ENCODE measurements around the gene WDR7.

WDR7 gene

DNA sequence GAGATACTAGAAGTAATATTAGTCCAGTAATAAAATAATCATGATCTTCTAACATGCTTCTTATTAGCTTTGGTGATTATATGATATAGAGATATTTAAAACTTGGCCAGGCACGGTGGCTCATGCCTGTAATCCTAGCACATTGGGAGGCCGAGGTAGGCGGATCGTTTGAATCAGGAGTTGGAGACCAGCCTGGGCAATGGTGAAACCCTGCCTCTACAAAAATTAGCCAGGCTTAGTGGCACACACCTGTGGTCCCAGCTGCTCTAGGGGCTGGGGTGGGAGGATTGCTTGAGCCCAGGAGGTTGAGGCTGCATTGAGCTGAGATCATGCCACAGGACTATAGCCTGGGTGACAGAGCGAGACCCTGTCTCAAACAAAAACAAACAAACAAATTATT, 87.0 kb downstream of the WDR7 start:
- Histone ChIP-seq H3K4me1 (ENCODE audit: control insufficient read depth, insufficient read depth, low read length) (no peaks in the 10 kb centered on the region), H3K27me3 (ENCODE audit: control insufficient read depth, insufficient read depth, low read length) (no peaks in the 10 kb centered on the region), H3K9me3 (ENCODE audit: control insufficient read depth, low read length) (no peaks in the 10 kb centered on the region), H3K9ac (ENCODE audit: low read length) (no peak overlapping the region), H3K4me3 (ENCODE audit: low read length) (no peak overlapping the region), H3K36me3 (ENCODE audit: control insufficient read depth, insufficient read depth, low read length) (no peaks in the 10 kb centered on the region)

DNA sequence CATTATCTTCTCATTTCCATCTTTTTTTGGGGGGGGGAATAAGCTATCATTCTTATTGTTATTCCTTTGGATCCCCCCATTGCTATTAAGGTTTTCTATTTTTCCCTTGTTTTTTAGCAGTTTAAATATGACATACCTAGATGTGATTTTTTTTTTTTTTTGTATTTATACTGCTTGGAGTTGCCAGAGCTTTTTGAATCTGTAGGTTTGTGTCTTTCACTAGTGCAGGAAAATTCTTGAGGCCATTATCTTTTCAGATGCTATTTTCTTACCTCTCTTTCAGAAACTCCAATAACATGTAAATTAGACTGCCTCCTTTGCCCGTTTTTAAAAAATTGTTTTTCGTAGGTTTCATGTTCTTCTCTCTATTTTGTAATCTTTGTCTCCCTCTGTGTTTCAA, 88.6 kb downstream of the WDR7 start:
- no peaks in the 10 kb centered on the region for H3K27me3 ChIP-seq (ENCODE audit: control insufficient read depth, insufficient read depth, low read length)

DNA sequence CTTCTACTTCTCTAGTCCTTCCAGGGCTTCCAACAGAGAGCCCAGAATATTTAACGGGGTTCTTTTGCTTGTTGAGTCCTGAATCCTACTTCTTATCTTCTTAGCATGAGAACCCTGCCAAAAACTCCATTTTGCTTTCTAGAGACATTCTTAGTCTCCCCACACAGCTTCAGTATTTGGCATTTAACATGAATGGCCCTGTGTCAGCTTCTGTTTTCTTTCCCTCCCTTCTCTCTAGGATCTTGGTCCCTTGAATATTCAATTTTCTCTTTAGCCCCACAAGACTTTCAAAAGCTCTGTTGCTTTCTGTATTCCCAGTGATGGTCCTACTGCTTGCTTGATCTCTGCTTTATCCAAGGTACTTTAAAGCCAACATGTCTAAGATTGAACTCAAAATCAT, 89.5 kb downstream of the WDR7 start:
- Histone ChIP-seq H3K4me3 (ENCODE audit: low read length) (no peak overlapping the region), H3K9ac (ENCODE audit: low read length) (no peak overlapping the region), H3K9me3 (ENCODE audit: control insufficient read depth, low read length) (no peaks in the 10 kb centered on the region), H3K4me1 (ENCODE audit: control insufficient read depth, insufficient read depth, low read length) (no peaks in the 10 kb centered on the region), H3K27me3 (ENCODE audit: control insufficient read depth, insufficient read depth, low read length) (no peaks in the 10 kb centered on the region), H3K36me3 (ENCODE audit: control insufficient read depth, insufficient read depth, low read length) (no peaks in the 10 kb centered on the region)

More for the DNA sequence above, 88.6 kb downstream of the WDR7 start:
- H3K36me3 ChIP-seq (ENCODE audit: control insufficient read depth, insufficient read depth, low read length): no peaks in the 10 kb centered on the region
- no peak overlapping the region for H3K4me3 ChIP-seq (ENCODE audit: low read length)
- H3K4me1 ChIP-seq (ENCODE audit: control insufficient read depth, insufficient read depth, low read length): no peaks in the 10 kb centered on the region
- H3K9ac ChIP-seq (ENCODE audit: low read length): no peak overlapping the region
- no peaks in the 10 kb centered on the region for H3K9me3 ChIP-seq (ENCODE audit: control insufficient read depth, low read length)

DNA sequence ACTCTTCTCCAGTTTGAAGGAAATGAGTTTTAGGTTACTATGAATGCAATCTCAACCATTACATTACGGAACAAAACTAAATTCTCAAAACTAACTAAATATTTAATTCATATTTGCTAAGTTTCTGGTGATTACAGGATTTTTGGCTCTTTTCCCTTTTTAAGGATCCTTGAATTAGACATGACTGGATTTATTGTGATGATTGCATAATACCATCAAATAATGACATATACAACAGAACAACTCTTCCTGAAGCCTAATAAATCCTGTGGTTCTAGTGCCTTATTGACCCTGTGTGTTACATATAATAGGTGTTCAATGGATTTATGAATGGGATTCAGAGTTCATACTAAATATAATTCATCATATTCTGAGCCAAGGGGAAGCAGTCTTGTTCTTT, 90.5 kb downstream of the WDR7 start:
- Histone ChIP-seq H3K9me3 (ENCODE audit: control insufficient read depth, low read length) (no peaks in the 10 kb centered on the region), H3K9ac (ENCODE audit: low read length) (no peak overlapping the region), H3K36me3 (ENCODE audit: control insufficient read depth, insufficient read depth, low read length) (no peaks in the 10 kb centered on the region), H3K27me3 (ENCODE audit: control insufficient read depth, insufficient read depth, low read length) (no peaks in the 10 kb centered on the region), H3K4me3 (ENCODE audit: low read length) (no peak overlapping the region), H3K4me1 (ENCODE audit: control insufficient read depth, insufficient read depth, low read length) (no peaks in the 10 kb centered on the region)

- H3K4me1 ChIP-seq (ENCODE audit: control insufficient read depth, insufficient read depth, low read length): no peaks in the 10 kb centered on the region
- H3K9ac ChIP-seq (ENCODE audit: low read length): no peak overlapping the region
- no peaks in the 10 kb centered on the region for H3K36me3 ChIP-seq (ENCODE audit: control insufficient read depth, insufficient read depth, low read length)
- H3K27me3 ChIP-seq (ENCODE audit: control insufficient read depth, insufficient read depth, low read length): no peaks in the 10 kb centered on the region
- no peaks in the 10 kb centered on the region for H3K9me3 ChIP-seq (ENCODE audit: control insufficient read depth, low read length)
- H3K4me3 ChIP-seq (ENCODE audit: low read length): no peak overlapping the region
Measured at GRCh38 chr18:56743115-56743514, 92.0 kb downstream of the WDR7 start.

DNA sequence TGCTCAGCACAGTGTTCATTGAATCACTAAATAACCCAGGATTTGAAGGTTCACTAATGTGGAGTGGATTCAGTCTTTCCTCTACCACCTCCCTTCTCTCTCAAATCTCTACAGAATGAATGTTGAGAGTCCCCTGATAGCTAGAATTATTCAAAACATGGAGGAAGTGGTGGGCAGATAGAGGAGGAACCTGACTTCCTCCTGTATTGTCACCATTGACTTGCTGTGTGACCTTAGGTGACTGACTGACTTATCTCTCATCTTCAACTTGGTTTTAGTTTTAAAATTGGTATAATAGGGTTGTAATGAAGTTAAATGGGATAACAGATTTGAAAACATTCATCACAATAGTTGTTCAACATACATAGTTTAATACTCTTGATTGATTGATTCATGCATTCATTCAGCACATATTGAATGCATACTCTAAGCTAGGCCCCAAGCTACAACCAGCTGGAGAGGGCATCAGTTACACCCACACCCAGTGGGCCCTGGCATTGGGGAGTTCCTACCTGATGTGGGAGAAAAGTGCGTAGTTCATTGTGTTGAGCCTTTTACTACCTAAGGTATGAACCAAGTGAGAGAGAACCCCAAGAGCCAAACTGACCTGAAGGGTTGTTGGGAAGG, 96.0 kb downstream of the WDR7 start:
- H3K9me3 ChIP-seq (ENCODE audit: control insufficient read depth, low read length): no peaks in the 10 kb centered on the region
- H3K9ac ChIP-seq (ENCODE audit: low read length): no peak overlapping the region
- H3K4me3 ChIP-seq (ENCODE audit: low read length): no peak overlapping the region
- no peaks in the 10 kb centered on the region for H3K4me1 ChIP-seq (ENCODE audit: control insufficient read depth, insufficient read depth, low read length)
- H3K27me3 ChIP-seq (ENCODE audit: control insufficient read depth, insufficient read depth, low read length): no peaks in the 10 kb centered on the region
- no peaks in the 10 kb centered on the region for H3K36me3 ChIP-seq (ENCODE audit: control insufficient read depth, insufficient read depth, low read length)

DNA sequence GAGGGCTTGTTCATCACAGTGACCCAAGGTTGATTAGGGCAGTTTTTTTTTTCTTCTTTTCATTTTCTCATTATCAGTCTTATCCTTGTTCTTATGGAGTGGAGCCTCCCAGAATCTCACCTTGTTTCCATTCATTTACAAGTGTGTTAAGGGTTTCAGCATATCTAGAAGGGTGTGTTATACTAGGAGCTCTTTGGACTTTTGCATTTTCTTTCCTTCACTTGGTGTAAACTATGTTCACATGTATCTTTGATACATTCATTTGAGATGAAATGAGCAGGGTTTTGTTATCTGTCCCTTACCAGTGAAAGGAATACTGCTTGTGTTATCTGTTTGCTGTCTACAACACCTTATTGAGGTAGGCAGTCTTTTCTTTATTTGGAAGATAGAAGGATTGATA, 96.7 kb downstream of the WDR7 start:
- no peaks in the 10 kb centered on the region for H3K9me3 ChIP-seq (ENCODE audit: control insufficient read depth, low read length)
- H3K9ac ChIP-seq (ENCODE audit: low read length): no peak overlapping the region
- no peaks in the 10 kb centered on the region for H3K27me3 ChIP-seq (ENCODE audit: control insufficient read depth, insufficient read depth, low read length)

GRCh38 chr18:56748698-56749268, 97.6 kb downstream of the WDR7 start:
- H3K9me3 ChIP-seq (ENCODE audit: control insufficient read depth, low read length): no peaks in the 10 kb centered on the region
- no peak overlapping the region for H3K4me3 ChIP-seq (ENCODE audit: low read length)
- H3K27me3 ChIP-seq (ENCODE audit: control insufficient read depth, insufficient read depth, low read length): no peaks in the 10 kb centered on the region
- no peaks in the 10 kb centered on the region for H3K4me1 ChIP-seq (ENCODE audit: control insufficient read depth, insufficient read depth, low read length)
- no peaks in the 10 kb centered on the region for H3K36me3 ChIP-seq (ENCODE audit: control insufficient read depth, insufficient read depth, low read length)
- H3K9ac ChIP-seq (ENCODE audit: low read length): no peak overlapping the region

More for the DNA sequence above, 96.7 kb downstream of the WDR7 start:
- Histone ChIP-seq H3K4me3 (ENCODE audit: low read length) (no peak overlapping the region), H3K36me3 (ENCODE audit: control insufficient read depth, insufficient read depth, low read length) (no peaks in the 10 kb centered on the region), H3K4me1 (ENCODE audit: control insufficient read depth, insufficient read depth, low read length) (no peaks in the 10 kb centered on the region)

- H3K4me3 ChIP-seq (ENCODE audit: low read length): no peak overlapping the region
- no peaks in the 10 kb centered on the region for H3K36me3 ChIP-seq (ENCODE audit: control insufficient read depth, insufficient read depth, low read length)
- no peaks in the 10 kb centered on the region for H3K4me1 ChIP-seq (ENCODE audit: control insufficient read depth, insufficient read depth, low read length)
- H3K9ac ChIP-seq (ENCODE audit: low read length): no peak overlapping the region
- H3K27me3 ChIP-seq (ENCODE audit: control insufficient read depth, insufficient read depth, low read length): no peaks in the 10 kb centered on the region
- no peaks in the 10 kb centered on the region for H3K9me3 ChIP-seq (ENCODE audit: control insufficient read depth, low read length)
Measured at GRCh38 chr18:56756966-56757365, 105.8 kb downstream of the WDR7 start.

DNA sequence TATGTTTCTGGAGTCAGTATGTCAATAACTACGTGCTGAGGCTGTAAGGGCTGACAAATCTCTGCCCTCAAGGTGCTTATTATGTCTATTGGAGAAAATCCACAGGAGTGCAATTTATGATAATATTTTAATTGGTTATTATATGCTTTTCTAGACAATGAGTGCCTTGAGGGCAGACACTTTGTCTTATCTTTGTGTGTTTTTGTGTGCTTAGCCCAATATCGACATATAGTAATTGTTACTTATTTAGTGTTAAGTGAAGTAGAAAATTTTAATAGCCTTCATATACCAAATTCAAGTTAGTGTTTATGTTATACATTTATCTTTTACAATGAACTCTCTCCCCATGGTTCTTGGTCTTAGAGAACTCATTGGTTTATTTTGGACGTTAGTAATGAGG, 118.9 kb downstream of the WDR7 start:
- Histone ChIP-seq H3K9ac (ENCODE audit: low read length) (no peak overlapping the region), H3K36me3 (ENCODE audit: control insufficient read depth, insufficient read depth, low read length) (no peaks in the 10 kb centered on the region), H3K27me3 (ENCODE audit: control insufficient read depth, insufficient read depth, low read length) (no peaks in the 10 kb centered on the region), H3K4me3 (ENCODE audit: low read length) (no peak overlapping the region), H3K9me3 (ENCODE audit: control insufficient read depth, low read length) (no peaks in the 10 kb centered on the region), H3K4me1 (ENCODE audit: control insufficient read depth, insufficient read depth, low read length) (no peaks in the 10 kb centered on the region)

DNA sequence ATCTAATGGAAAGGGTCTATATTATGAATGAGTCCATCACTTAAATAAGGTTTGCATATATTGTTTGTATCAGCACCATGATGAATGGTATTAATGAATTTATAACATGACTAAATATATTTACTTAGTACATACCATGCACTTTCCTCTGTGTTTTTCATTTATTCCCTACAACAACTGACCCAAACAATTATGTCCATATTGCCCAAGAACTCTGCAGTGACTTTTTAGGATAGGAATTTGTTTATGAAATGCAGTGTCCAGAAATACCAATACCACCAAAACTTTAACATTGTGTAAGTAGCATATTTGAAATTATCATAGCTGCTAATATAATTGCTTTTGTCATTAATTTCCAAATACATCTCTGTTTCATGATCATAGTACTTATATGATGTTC, 119.7 kb downstream of the WDR7 start:
- Histone ChIP-seq H3K4me1 (ENCODE audit: control insufficient read depth, insufficient read depth, low read length) (no peaks in the 10 kb centered on the region), H3K27me3 (ENCODE audit: control insufficient read depth, insufficient read depth, low read length) (no peaks in the 10 kb centered on the region), H3K4me3 (ENCODE audit: low read length) (no peak overlapping the region), H3K9ac (ENCODE audit: low read length) (no peak overlapping the region), H3K36me3 (ENCODE audit: control insufficient read depth, insufficient read depth, low read length) (no peaks in the 10 kb centered on the region), H3K9me3 (ENCODE audit: control insufficient read depth, low read length) (no peaks in the 10 kb centered on the region)

GRCh38 chr18:56775701-56776100, 124.5 kb downstream of the WDR7 start:
- no peak overlapping the region for H3K9ac ChIP-seq (ENCODE audit: low read length)
- H3K4me1 ChIP-seq (ENCODE audit: control insufficient read depth, insufficient read depth, low read length): no peaks in the 10 kb centered on the region
- H3K4me3 ChIP-seq (ENCODE audit: low read length): no peak overlapping the region
- no peaks in the 10 kb centered on the region for H3K9me3 ChIP-seq (ENCODE audit: control insufficient read depth, low read length)
- H3K27me3 ChIP-seq (ENCODE audit: control insufficient read depth, insufficient read depth, low read length): no peaks in the 10 kb centered on the region
- no peaks in the 10 kb centered on the region for H3K36me3 ChIP-seq (ENCODE audit: control insufficient read depth, insufficient read depth, low read length)

- H3K27me3 ChIP-seq (ENCODE audit: control insufficient read depth, insufficient read depth, low read length): no peaks in the 10 kb centered on the region
- no peak overlapping the region for H3K4me3 ChIP-seq (ENCODE audit: low read length)
- H3K4me1 ChIP-seq (ENCODE audit: control insufficient read depth, insufficient read depth, low read length): no peaks in the 10 kb centered on the region
- no peaks in the 10 kb centered on the region for H3K9me3 ChIP-seq (ENCODE audit: control insufficient read depth, low read length)
- no peak overlapping the region for H3K9ac ChIP-seq (ENCODE audit: low read length)
- no peaks in the 10 kb centered on the region for H3K36me3 ChIP-seq (ENCODE audit: control insufficient read depth, insufficient read depth, low read length)
Measured at GRCh38 chr18:56787390-56787789, 136.2 kb downstream of the WDR7 start.
